Naive thymus-derived CD4-positive, alpha-beta T cell (primary cell): ENCODE data around the gene FOXJ3. TPM values are rescaled to one million over a fixed set of nuclear protein-coding genes. Genes with fewer than 3 reads are reported as not detected.

Experiments used
- ATAC-seq: fragments of 150-1000 bp; cut with Tn5 transposase; 2 replicates; pipeline ENCODE4 v1.10.0; 2021; ENCODE audit warnings: mild to moderate bottlenecking, moderate library complexity
- CTCF ChIA-PET: fragments of 350-600 bp; sonication (Branson Sonifier 250); formaldehyde crosslinking; loops from one replicate; lab custom pipeline; 2021; ENCODE audit warnings: antibody characterized with exemption; lab: Charles Lee
- POLR2A ChIA-PET: fragments of 350-600 bp; sonication (Branson Sonifier 250); formaldehyde crosslinking; loops from one replicate; lab custom pipeline; 2021; ENCODE audit warnings: antibody characterized with exemption, inconsistent platforms; lab: Charles Lee
- DNase-seq, 9 donors: peaks; one replicate each; pipeline versions ENCODE4 v3.0.0 to v3.0.0-alpha.2; 2020 to 2022; ENCODE audit warnings: mixed read lengths in 1 of 9
- H3K27ac ChIP-seq: one replicate; pipeline ENCODE4 v1.7.0; 2013; ENCODE audit warnings: mild to moderate bottlenecking, low read depth, low read length, moderate library complexity
- H3K27me3 ChIP-seq, 2 donors: one replicate each; pipeline ENCODE4 v1.7.0; 2013; ENCODE audit warnings: low read length in 2 of 2, mild to moderate bottlenecking in 2 of 2, moderate library complexity in 2 of 2; ENCODE audit not compliant: control insufficient read depth in 2 of 2, insufficient read depth in 2 of 2
- H3K36me3 ChIP-seq, 3 experiments: 1 replicate in 2 of 3; 2 replicates in 1 of 3; pipeline ENCODE4 v1.7.0; 2013; ENCODE audit warnings: low read length in 3 of 3, mild to moderate bottlenecking in 3 of 3, moderate library complexity in 1 of 3; ENCODE audit not compliant: insufficient read depth in 3 of 3, control insufficient read depth in 2 of 3
- H3K4me1 ChIP-seq, 2 donors: one replicate each; pipeline ENCODE4 v1.7.0; 2013; ENCODE audit warnings: low read length in 2 of 2, mild to moderate bottlenecking in 2 of 2, moderate library complexity in 1 of 2; ENCODE audit not compliant: control insufficient read depth in 2 of 2, insufficient read depth in 2 of 2
- H3K4me3 ChIP-seq: 2 replicates; pipeline ENCODE4 v1.7.0; 2013; ENCODE audit warnings: mild to moderate bottlenecking, low read length
- H3K9me3 ChIP-seq, 3 experiments: 1 replicate in 2 of 3; 2 replicates in 1 of 3; pipeline ENCODE4 v1.7.0; 2013; ENCODE audit warnings: low read length in 3 of 3; ENCODE audit not compliant: control insufficient read depth in 2 of 3
- H3K27ac Mint-ChIP-seq, 9 donors: one replicate each; pipeline ENCODE4 v1.8.0; 2020 to 2022; ENCODE audit warnings: mixed read lengths in 9 of 9, mild to moderate bottlenecking in 8 of 9, moderate library complexity in 5 of 9, inconsistent platforms in 2 of 9
- H3K27me3 Mint-ChIP-seq, 5 donors: one replicate each; pipeline ENCODE4 v1.8.0; 2021 to 2022; ENCODE audit warnings: mixed read lengths in 5 of 5, mild to moderate bottlenecking in 1 of 5
- H3K36me3 Mint-ChIP-seq, 5 donors: one replicate each; pipeline ENCODE4 v1.8.0; 2020 to 2022; ENCODE audit warnings: mixed read lengths in 5 of 5, mild to moderate bottlenecking in 3 of 5, inconsistent platforms in 1 of 5
- H3K4me1 Mint-ChIP-seq, 7 donors: one replicate each; pipeline ENCODE4 v1.8.0; 2020 to 2022; ENCODE audit warnings: mixed read lengths in 7 of 7, mild to moderate bottlenecking in 3 of 7, inconsistent platforms in 1 of 7
- H3K4me3 Mint-ChIP-seq, 10 donors: one replicate each; pipeline ENCODE4 v1.8.0; 2020 to 2022; ENCODE audit warnings: mild to moderate bottlenecking in 10 of 10, mixed read lengths in 10 of 10, moderate library complexity in 6 of 10, inconsistent platforms in 2 of 10
- H3K9me3 Mint-ChIP-seq, 11 donors: one replicate each; pipeline ENCODE4 v1.8.0; 2020 to 2022; ENCODE audit warnings: mixed read lengths in 11 of 11, mild to moderate bottlenecking in 4 of 11, inconsistent platforms in 1 of 11, moderate library complexity in 1 of 11
- intact Hi-C, 2 donors: fragments of 100-400 bp; cut with micrococcal nuclease; formaldehyde crosslinking; loops; one replicate each; pipeline ENCODE4 v1.15.1; 2023
- polyA plus RNA-seq, 2 donors: library from polyadenylated mRNA; unstranded; fragments of 300-500 nt; fragmentation: Illumina TruSeq; gene quantifications; one replicate each; pipeline ENCODE4 v1.2.3, GENCODE V29; 2021
- total RNA-seq, 6 experiments: library from RNA in 5 of 6; stranded (reverse) in 5 of 6; gene quantifications; 1 replicate in 5 of 6; 2 replicates in 1 of 6; pipeline ENCODE4 v1.2.3 and lab custom pipeline; 2021 to 2026

The FOXJ3 gene
- total and polyA plus RNA-seq, 7 experiments from 2014 or later, result 38.9 to 93.3 (median 70.0) TPM

DNA sequence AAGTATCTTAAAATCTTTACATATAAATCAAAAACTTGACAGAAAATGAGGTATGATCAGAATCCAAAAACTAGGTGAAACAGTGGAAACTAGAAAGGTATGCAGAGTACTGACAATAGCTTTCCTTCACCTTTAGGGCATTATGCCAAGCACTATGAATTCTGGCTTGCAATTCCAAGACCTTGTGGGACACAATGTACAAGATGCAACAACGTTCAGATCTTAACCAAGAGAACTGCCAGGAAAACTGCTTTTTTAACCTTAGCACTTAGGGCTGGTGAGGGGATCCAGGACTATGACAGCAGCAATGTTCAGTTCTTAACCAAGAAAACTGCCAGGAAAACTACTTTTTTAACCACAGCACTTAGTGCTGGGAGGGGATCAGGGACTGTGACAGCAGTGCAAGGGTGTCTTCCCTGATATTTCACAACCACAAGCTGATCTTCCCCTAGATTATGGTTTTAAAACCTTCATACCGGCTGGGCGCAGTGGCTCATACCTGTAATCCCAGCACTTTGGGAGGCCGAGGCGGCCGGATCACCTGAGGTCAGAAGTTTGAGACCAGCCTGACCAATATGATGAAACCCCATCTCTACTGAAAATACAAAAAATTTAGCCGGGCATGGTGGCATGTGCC lies 22.3 kb downstream of the FOXJ3 start:
- no peak for DNase-seq
- Histone ChIP-seq H3K4me3 (no peak overlapping the region), H3K4me1 (peaks cover 12 to 34% of the 10 kb centered on the region in 2 donors), H3K9me3 (no peaks in the 10 kb centered on the region), H3K36me3 (no peaks in the 10 kb centered on the region), H3K27ac (no peak overlapping the region), H3K27me3 (no peaks in the 10 kb centered on the region)
- POLR2A ChIA-PET, result interaction anchor here (0.7 kb wide), 1 partner anchor 24 kb away, joined by 3 read pairs; no protein-coding TSS in a partner anchor
- Mint-ChIP-seq H3K9me3 (no peaks in the 10 kb centered on the region), H3K4me1 (peaks cover 47 to 91% (median 86%) of the 10 kb centered on the region in 7 donors), H3K4me3 (peak overlapping the region in 1 of 10 donors; percentile 45), H3K36me3 (peaks cover 0 to 30% (median 21%) of the 10 kb centered on the region in 5 donors), H3K27ac (no peak overlapping the region), H3K27me3 (no peaks in the 10 kb centered on the region)
- no peak for ATAC-seq
- CTCF ChIA-PET, result no interaction called here
- intact Hi-C loops, result no loop called here

DNA sequence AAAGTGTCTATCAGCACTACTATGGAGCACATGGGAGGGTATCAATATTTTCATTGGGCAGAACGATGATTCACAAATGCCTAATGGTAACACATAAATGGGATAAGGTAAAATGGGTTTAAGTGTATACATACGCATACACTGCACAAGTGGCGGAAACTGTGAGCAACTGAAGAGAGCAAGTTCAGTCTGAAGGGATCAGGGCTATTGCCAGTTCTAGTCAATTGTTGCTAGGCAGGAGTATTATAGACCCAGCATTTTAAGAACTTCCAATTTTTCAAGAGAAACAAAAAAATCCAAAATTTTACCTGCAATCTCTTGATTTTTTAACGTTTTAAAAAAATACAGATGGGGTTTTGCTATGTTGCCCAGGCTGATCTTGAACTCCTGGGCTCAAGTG lies 23.1 kb downstream of the FOXJ3 start:
- intact Hi-C loops, result no loop called here
- no peaks in the 10 kb centered on the region for H3K36me3 ChIP-seq
- peaks cover 9 to 27% of the 10 kb centered on the region in 2 donors for H3K4me1 ChIP-seq
- ChIA-PET POLR2A (interaction anchor here (0.6 kb wide), 1 partner anchor 156 kb away, joined by 4 read pairs; no protein-coding TSS in a partner anchor), CTCF (no interaction called here)
- H3K4me3 ChIP-seq, result no peak overlapping the region
- no peaks in the 10 kb centered on the region for H3K27me3 Mint-ChIP-seq
- H3K36me3 Mint-ChIP-seq, result peaks cover 0 to 28% (median 24%) of the 10 kb centered on the region in 5 donors
- DNase-seq, result no peak
- H3K27ac ChIP-seq, result no peak overlapping the region
- H3K9me3 ChIP-seq, result no peaks in the 10 kb centered on the region
- H3K27ac Mint-ChIP-seq, result no peak overlapping the region
- H3K27me3 ChIP-seq, result no peaks in the 10 kb centered on the region
- peaks cover 44 to 90% (median 81%) of the 10 kb centered on the region in 7 donors for H3K4me1 Mint-ChIP-seq
- H3K9me3 Mint-ChIP-seq, result no peaks in the 10 kb centered on the region
- ATAC-seq, result no peak
- peak overlapping the region in 1 of 10 donors; percentile 7 for H3K4me3 Mint-ChIP-seq

DNA sequence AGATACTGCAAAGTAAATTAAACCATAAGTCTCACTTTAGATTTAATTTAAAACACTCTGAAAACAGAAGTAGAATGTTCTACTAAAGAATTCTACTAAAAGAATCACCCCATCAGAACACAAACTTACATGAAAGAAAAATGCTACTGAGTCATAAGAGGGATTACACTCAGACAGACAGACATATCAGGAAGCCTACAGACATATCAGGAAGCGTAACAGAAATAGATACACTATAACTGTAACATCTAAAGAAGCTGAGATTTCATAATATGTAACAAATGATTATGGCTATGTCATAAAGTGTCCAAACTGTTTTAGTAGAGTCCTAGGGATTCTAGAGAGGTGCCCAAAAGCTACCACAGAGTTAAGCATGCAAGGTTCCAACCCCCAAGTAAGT lies 23.9 kb downstream of the FOXJ3 start:
- no peaks in the 10 kb centered on the region for H3K27me3 Mint-ChIP-seq
- no peaks in the 10 kb centered on the region for H3K27me3 ChIP-seq
- peaks cover 44 to 89% (median 73%) of the 10 kb centered on the region in 7 donors for H3K4me1 Mint-ChIP-seq
- no peaks in the 10 kb centered on the region for H3K36me3 ChIP-seq
- H3K27ac ChIP-seq, result no peak overlapping the region
- no peak for DNase-seq
- H3K27ac Mint-ChIP-seq, result peak overlapping the region in 1 of 9 donors; percentile 26
- no peak overlapping the region for H3K4me3 ChIP-seq
- ChIA-PET CTCF (no interaction called here), POLR2A (no interaction called here)
- H3K9me3 Mint-ChIP-seq, result no peaks in the 10 kb centered on the region
- peaks cover 0 to 33% (median 30%) of the 10 kb centered on the region in 5 donors for H3K36me3 Mint-ChIP-seq
- no peaks in the 10 kb centered on the region for H3K9me3 ChIP-seq
- no peak for ATAC-seq
- H3K4me3 Mint-ChIP-seq, result no peak overlapping the region
- H3K4me1 ChIP-seq, result peaks cover 6 to 24% of the 10 kb centered on the region in 2 donors
- intact Hi-C loops, result no loop called here

DNA sequence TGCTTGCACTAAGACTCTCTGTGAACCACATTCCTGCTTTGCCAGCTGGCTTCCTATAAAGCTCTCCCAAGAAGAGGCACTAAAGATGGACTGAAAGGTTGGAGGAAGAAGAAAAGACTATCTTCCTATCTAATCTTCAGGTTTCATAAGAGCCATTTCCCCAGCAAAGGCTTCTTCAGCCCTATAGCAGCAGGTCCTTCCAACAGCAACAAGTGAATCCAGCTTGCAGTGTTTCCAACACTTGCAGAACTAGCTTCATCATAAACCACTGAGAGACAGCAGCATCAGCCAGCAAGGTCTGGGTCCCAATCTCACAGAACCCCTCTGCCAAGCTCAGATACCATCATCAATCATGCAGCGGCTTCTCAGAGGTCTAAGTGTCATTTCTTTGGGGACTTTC lies 28.1 kb downstream of the FOXJ3 start:
- Mint-ChIP-seq H3K27ac (no peak overlapping the region), H3K9me3 (peaks cover under 1 to 26% (median 6%) of the 10 kb centered on the region in 11 donors), H3K36me3 (peaks cover 9 to 65% (median 58%) of the 10 kb centered on the region in 5 donors), H3K27me3 (no peaks in the 10 kb centered on the region), H3K4me1 (peaks cover 24 to 74% (median 61%) of the 10 kb centered on the region in 7 donors), H3K4me3 (no peak overlapping the region)
- H3K4me3 ChIP-seq, result no peak overlapping the region
- no peak overlapping the region for H3K27ac ChIP-seq
- no peaks in the 10 kb centered on the region for H3K27me3 ChIP-seq
- intact Hi-C loops, result no loop called here
- no peaks in the 10 kb centered on the region for H3K36me3 ChIP-seq
- H3K4me1 ChIP-seq, result peaks cover 0 to 9% of the 10 kb centered on the region in 2 donors
- CTCF ChIA-PET, result interaction anchor here (1.2 kb wide), 1 partner anchor 13 kb away, joined by 3 read pairs; no protein-coding TSS in a partner anchor
- DNase-seq (no peak), ATAC-seq (no peak)
- H3K9me3 ChIP-seq, result peaks cover 0 to 4% (median 4%) of the 10 kb centered on the region in 3 experiments
- POLR2A ChIA-PET, result no interaction called here

DNA sequence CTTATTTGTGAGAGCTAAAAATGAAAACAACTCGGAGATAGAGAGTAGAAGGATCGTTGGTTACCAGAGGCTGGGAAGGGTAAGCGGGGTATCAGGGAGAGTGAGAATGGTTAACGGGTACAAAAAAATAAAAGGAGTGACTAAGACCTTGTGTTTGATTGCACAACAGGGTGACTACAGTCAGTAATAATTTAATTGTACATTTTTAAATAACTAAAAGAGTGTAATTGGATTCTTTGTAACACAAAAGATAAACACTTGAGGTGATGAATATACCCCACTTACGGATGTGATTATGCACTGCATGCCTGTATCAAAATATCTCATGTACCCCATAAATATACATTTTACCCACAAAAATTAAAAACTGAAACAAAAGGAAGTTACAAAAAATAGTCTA lies 29.4 kb downstream of the FOXJ3 start:
- Histone ChIP-seq H3K9me3 (peaks cover 0 to 6% (median 6%) of the 10 kb centered on the region in 3 experiments), H3K36me3 (no peaks in the 10 kb centered on the region), H3K4me1 (peaks cover 0 to 5% of the 10 kb centered on the region in 2 donors), H3K27me3 (no peaks in the 10 kb centered on the region), H3K27ac (no peak overlapping the region), H3K4me3 (no peak overlapping the region)
- ChIA-PET POLR2A (no interaction called here), CTCF (no interaction called here)
- intact Hi-C loops, result no loop called here
- no peak for ATAC-seq
- H3K4me3 Mint-ChIP-seq, result no peak overlapping the region
- peaks cover 12 to 71% (median 59%) of the 10 kb centered on the region in 7 donors for H3K4me1 Mint-ChIP-seq
- H3K9me3 Mint-ChIP-seq, result peaks cover 6 to 39% (median 12%) of the 10 kb centered on the region in 11 donors
- peaks cover 9 to 68% (median 59%) of the 10 kb centered on the region in 5 donors for H3K36me3 Mint-ChIP-seq
- H3K27me3 Mint-ChIP-seq, result no peaks in the 10 kb centered on the region
- DNase-seq, result no peak
- no peak overlapping the region for H3K27ac Mint-ChIP-seq

DNA sequence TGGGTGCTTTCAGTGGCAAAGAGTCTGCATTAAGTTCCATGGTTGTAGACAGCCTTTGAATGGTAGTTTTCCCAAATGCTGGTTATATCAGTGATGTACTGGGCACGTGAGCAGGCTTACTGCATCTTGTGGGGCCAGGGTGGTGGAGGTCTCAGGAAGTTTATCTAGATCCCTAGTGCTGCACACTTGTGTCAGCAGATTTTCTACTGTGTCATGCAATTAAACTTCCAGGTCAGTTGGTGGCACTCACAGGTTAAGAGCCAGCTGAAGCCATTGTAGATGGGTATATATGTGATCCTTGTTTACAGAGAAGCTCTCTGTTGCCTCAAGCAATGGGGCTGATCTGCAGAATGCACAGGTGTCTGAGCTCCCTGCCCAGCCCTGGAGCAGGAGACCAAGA lies 33.0 kb downstream of the FOXJ3 start:
- ChIA-PET POLR2A (no interaction called here), CTCF (interaction anchor here (1.4 kb wide), 1 partner anchor 17 kb away, joined by 4 read pairs; no protein-coding TSS in a partner anchor)
- H3K9me3 ChIP-seq, result peaks cover 0 to 6% (median 6%) of the 10 kb centered on the region in 3 experiments
- Mint-ChIP-seq H3K27me3 (no peaks in the 10 kb centered on the region), H3K4me1 (peaks cover 9 to 79% (median 70%) of the 10 kb centered on the region in 7 donors), H3K9me3 (peaks cover 6 to 39% (median 14%) of the 10 kb centered on the region in 11 donors), H3K36me3 (peaks cover 9 to 63% (median 46%) of the 10 kb centered on the region in 5 donors), H3K27ac (no peak overlapping the region), H3K4me3 (no peak overlapping the region)
- no peak for DNase-seq
- H3K4me3 ChIP-seq, result no peak overlapping the region
- intact Hi-C loops, result no loop called here
- H3K36me3 ChIP-seq, result no peaks in the 10 kb centered on the region
- peaks cover 0 to 26% of the 10 kb centered on the region in 2 donors for H3K4me1 ChIP-seq
- H3K27ac ChIP-seq, result no peak overlapping the region
- ATAC-seq, result no peak
- no peaks in the 10 kb centered on the region for H3K27me3 ChIP-seq
